ENCODE data around the gene FAM47E.

FAM47E gene

DNA sequence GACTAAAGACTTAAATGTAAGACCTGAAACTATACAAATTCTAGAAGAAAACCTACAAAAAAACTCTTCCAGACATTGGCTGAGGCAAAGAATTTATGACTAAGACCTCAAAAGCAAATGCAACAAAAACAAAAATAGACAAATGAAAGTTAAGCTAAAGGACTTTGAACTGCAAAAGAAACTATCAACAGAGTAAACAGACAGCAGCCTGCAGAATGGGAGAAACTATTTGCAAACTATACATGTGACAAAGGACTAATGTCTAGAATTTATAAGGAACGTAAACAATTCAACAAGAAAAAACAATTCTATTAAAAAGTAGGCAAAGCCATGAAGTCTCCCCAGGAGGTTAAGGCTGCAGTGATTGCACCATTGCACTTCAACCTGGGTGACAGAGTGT, 9.1 kb downstream of the FAM47E start:
- no peak overlapping the region for H3K27ac Mint-ChIP-seq
- H3K27me3 Mint-ChIP-seq (ENCODE audit: low read depth), result peaks cover 6% of the 10 kb centered on the region
- no peaks in the 10 kb centered on the region for H3K9me3 Mint-ChIP-seq
- H3K36me3 Mint-ChIP-seq (ENCODE audit: low read depth), result no peaks in the 10 kb centered on the region
- H3K4me1 Mint-ChIP-seq, result no peaks in the 10 kb centered on the region
- H3K4me3 Mint-ChIP-seq, result no peak overlapping the region
- TF ChIP-seq, protein P1, sequence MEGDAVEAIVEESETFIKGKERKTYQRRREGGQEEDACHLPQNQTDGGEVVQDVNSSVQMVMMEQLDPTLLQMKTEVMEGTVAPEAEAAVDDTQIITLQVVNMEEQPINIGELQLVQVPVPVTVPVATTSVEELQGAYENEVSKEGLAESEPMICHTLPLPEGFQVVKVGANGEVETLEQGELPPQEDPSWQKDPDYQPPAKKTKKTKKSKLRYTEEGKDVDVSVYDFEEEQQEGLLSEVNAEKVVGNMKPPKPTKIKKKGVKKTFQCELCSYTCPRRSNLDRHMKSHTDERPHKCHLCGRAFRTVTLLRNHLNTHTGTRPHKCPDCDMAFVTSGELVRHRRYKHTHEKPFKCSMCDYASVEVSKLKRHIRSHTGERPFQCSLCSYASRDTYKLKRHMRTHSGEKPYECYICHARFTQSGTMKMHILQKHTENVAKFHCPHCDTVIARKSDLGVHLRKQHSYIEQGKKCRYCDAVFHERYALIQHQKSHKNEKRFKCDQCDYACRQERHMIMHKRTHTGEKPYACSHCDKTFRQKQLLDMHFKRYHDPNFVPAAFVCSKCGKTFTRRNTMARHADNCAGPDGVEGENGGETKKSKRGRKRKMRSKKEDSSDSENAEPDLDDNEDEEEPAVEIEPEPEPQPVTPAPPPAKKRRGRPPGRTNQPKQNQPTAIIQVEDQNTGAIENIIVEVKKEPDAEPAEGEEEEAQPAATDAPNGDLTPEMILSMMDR (IDR thresholded peaks at IDR 0.05; ENCODE audit: unreplicated experiment in 3 of 3), result no peak

DNA sequence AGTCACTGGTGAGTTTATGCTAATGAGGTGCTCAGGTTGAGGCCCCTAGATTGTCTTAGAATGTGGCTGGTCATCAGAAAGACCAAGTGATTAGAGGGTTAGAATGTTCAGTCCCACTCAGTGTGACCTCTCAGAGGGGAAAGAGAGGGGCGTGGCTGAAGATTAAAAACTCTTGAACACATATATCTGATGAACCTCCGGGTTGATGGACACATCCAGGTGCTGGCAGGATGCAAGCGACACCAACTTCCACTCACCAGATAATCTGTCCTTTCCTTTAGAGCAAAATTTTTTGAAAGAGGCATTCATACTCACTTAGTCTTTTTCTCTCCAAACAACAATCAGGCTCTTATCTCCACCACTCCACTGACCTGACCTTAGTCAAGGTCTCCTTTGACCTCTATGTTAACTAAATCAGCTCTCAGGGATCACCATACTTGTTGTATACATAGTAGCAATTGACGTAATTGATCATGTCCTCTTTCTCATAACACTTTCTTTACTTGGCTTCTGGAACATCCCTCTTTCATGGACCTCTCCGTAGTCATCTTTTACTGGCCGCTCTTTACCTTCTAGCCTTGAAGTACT, 14.2 kb downstream of the FAM47E start:
- no peaks in the 10 kb centered on the region for H3K36me3 Mint-ChIP-seq (ENCODE audit: low read depth)
- H3K27me3 Mint-ChIP-seq (ENCODE audit: low read depth), result no peaks in the 10 kb centered on the region
- TF ChIP-seq, protein P1 (IDR thresholded peaks at IDR 0.05; ENCODE audit: unreplicated experiment in 3 of 3), result no peak
- no peak overlapping the region for H3K4me3 Mint-ChIP-seq
- no peak overlapping the region for H3K27ac Mint-ChIP-seq
- no peaks in the 10 kb centered on the region for H3K9me3 Mint-ChIP-seq
- H3K4me1 Mint-ChIP-seq, result no peaks in the 10 kb centered on the region

- Mint-ChIP-seq H3K36me3 (ENCODE audit: low read depth) (no peaks in the 10 kb centered on the region), H3K27ac (no peak overlapping the region), H3K4me3 (no peak overlapping the region), H3K4me1 (no peaks in the 10 kb centered on the region), H3K9me3 (no peaks in the 10 kb centered on the region), H3K27me3 (ENCODE audit: low read depth) (no peaks in the 10 kb centered on the region)
- TF ChIP-seq, protein P1 (IDR thresholded peaks at IDR 0.05; ENCODE audit: unreplicated experiment in 3 of 3), result no peak
These were observed 15.1 kb downstream of the FAM47E start for GRCh38 chr4:76266627-76267026.

GRCh38 chr4:76267811-76268210, 16.3 kb downstream of the FAM47E start:
- Mint-ChIP-seq H3K4me1 (no peaks in the 10 kb centered on the region), H3K27ac (no peak overlapping the region), H3K27me3 (ENCODE audit: low read depth) (no peaks in the 10 kb centered on the region), H3K36me3 (ENCODE audit: low read depth) (no peaks in the 10 kb centered on the region), H3K4me3 (no peak overlapping the region), H3K9me3 (no peaks in the 10 kb centered on the region)
- TF ChIP-seq, protein P1 (IDR thresholded peaks at IDR 0.05; ENCODE audit: unreplicated experiment in 3 of 3), result no peak

- H3K4me1 Mint-ChIP-seq, result no peaks in the 10 kb centered on the region
- TF ChIP-seq, protein P1 (IDR thresholded peaks at IDR 0.05; ENCODE audit: unreplicated experiment in 3 of 3), result no peak
- H3K27ac Mint-ChIP-seq, result no peak overlapping the region
- H3K36me3 Mint-ChIP-seq (ENCODE audit: low read depth), result no peaks in the 10 kb centered on the region
- H3K27me3 Mint-ChIP-seq (ENCODE audit: low read depth), result no peaks in the 10 kb centered on the region
- H3K9me3 Mint-ChIP-seq, result no peaks in the 10 kb centered on the region
- no peak overlapping the region for H3K4me3 Mint-ChIP-seq
These were observed 19.0 kb downstream of the FAM47E start for GRCh38 chr4:76270244-76271175.
